ENCODE results near the gene TSPAN33.

GRCh38 chr7:129209067-129209926 is 64.8 kb downstream of the TSPAN33 start:
- no peak for TF ChIP-seq CTCF (conservative IDR thresholded peaks at IDR 0.05 in 1 of 2, IDR thresholded peaks at IDR 0.05 in 1 of 2; ENCODE audit: extremely low read depth in 1 of 2, insufficient read depth in 1 of 2, low read depth in 1 of 2, low read length in 2 of 2)
- no peak for TF ChIP-seq EZH2 (IDR thresholded peaks at IDR 0.05; ENCODE audit: borderline replicate concordance, low read length)

All from mammary epithelial cell (primary cell).